Cardiac fibroblast (primary cell): ENCODE data around the gene QRSL1.
A peak's percentile ranks its signal among the peaks of the same experiment; 100 is the strongest.

ENCODE experiments used
- DNase-seq, 2 donors: peaks; one replicate each; pipeline versions ENCODE4 v3.0.0 to v3.0.0-alpha.2; 2010; ENCODE audit warnings: low read depth in 2 of 2
- H3K4me3 ChIP-seq, 2 donors: replicated peaks in 1 of 2; 1 replicate in 1 of 2; 2 replicates in 1 of 2; pipeline ENCODE4 v1.5.1; 2011; ENCODE audit warnings: low read depth in 2 of 2, low read length in 2 of 2, mild to moderate bottlenecking in 2 of 2, moderate library complexity in 1 of 2
- CTCF ChIP-seq: IDR thresholded peaks from one replicate; pipeline ENCODE4 v1.5.1; 2011; ENCODE audit warnings: low read depth, mild to moderate bottlenecking, low read length, inconsistent platforms

Gene QRSL1

DNA sequence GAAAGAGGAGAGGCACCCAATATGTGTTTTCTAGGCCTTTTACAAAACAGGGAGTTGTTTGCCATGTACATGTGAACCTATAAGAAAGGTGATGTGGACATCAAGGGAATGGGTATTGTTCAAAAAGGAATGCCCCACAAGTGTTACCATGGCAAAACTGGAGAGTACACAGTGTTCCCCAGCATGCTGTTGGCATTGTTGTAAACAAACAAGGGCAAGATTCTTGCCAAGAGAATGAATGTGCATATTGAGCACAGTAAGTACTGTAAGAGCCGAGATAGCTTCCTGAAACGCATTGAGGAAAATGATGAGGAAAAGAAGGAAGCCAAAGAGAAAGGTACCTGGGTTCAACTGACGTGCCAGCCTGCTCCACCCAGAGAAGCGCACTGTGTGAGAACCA is 13.1 kb downstream of the QRSL1 start:
- no peak for TF ChIP-seq CTCF
- DNase-seq: peak in 1 of 2 donors; percentile 22

GRCh38 chr6:106643061-106643460 is 13.7 kb downstream of the QRSL1 start:
- peak in 1 of 2 donors; percentile 51 for DNase-seq
- TF ChIP-seq CTCF: no peak
- H3K4me3 ChIP-seq: no peak overlapping the region

More for the DNA sequence above, 13.1 kb downstream of the QRSL1 start:
- H3K4me3 ChIP-seq: no peak overlapping the region

DNA sequence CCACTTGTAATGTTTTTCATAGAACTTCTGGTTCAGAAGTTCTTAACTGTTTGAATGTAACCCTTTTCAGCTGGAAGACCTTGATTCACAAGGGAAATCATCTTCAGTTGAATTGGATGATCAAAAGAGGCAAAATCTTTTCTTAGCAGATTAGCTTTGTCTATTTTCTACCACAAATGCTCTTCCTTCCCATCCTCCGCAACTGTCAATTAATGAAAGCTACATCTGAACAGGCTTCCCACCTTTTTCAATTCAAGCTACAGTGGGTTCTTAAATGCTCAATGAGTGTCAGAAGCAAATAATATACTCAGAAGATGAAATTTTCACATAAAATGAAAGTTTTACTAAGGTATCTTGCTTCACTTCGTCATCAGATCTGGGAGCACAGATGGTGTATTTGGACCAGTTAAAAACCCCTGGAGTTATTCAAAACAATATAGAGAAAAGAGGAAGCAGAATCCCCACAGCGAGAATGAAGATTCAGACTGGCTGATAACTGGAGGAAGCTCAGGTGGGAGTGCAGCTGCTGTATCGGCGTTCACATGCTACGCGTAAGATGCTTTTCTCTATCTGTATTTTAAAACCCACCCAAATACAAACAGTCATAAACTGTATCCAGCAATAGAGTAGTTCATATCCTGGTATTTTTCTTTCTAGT is 19.4 kb downstream of the QRSL1 start:
- no peak for DNase-seq
- TF ChIP-seq CTCF: no peak
- no peak overlapping the region for H3K4me3 ChIP-seq

GRCh38 chr6:106658469-106658868 is 29.1 kb downstream of the QRSL1 start:
- peak in 1 of 2 donors; percentile 9 for DNase-seq
- H3K4me3 ChIP-seq: no peak overlapping the region
- TF ChIP-seq CTCF: no peak

DNA sequence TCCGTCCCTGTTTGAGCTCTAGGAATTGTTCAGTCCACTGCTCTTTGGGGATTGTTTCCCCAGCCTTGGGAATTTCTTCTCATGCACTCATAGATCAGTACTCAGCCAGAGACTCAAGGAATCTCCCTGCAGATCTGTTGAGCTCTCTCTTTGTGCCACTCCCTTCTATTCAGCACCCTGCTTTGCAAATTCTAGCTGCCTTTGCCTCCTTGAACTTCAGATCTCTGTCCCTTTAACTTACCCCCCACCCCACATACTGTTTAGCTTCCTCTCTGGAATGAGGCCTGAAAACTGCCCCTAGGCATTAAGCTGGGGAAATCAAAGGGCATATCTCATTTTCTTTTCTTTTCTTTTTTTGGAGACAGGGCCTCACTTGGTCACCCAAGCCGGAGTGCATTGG is 30.5 kb downstream of the QRSL1 start:
- TF ChIP-seq CTCF: no peak
- no peak overlapping the region for H3K4me3 ChIP-seq
- no peak for DNase-seq

DNA sequence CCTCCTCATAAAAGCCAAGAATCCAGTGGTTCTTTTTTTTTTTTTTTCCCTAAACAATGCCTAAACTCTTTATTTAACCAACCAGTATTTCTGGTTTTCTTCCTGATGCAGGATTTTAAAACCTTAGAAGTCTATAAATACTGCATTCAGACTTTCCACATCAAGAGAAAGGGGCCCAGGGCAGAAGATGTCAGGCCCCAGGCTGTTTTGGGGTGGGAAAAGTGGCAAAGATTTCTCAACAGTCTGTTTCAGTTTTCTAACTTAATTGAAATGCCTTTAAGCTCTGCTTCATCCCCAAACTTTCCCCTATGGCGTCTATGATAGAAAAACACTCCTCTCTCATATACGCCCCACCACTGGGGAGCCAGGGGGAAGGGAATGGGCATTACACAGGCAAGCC is 33.1 kb downstream of the QRSL1 start:
- no peak for DNase-seq
- H3K4me3 ChIP-seq: no peak overlapping the region
- no peak for TF ChIP-seq CTCF
